Stimulated activated CD4-positive, alpha-beta T cell treated with anti-CD3 and anti-CD28 coated beads, Interleukin-1b, Interleukin-23, amount 100 ng/mL, for 48 hours (primary cell): ENCODE results near the gene NBPF3.
"Not testable (repeated sequence)": the region's sequence is repeated elsewhere in the genome, so short reads cannot be mapped to it uniquely, and the experiment has no call there.

Experiments
- DNase-seq: peaks from one replicate; pipeline ENCODE4 v3.0.0-alpha.2; 2020

The NBPF3 gene

GRCh38 chr1:21439721-21440629 lies at the start of gene NBPF3:
Gene NBPF3, plus strand, starts transcription at chr1:21440137. Its CDS starts 4,950 bp downstream, at chr1:21445087.
- peak; percentile 88 for DNase-seq

- DNase-seq, result no peak
Measured at GRCh38 chr1:21391497-21391896, 48.4 kb upstream of the NBPF3 start.

DNA sequence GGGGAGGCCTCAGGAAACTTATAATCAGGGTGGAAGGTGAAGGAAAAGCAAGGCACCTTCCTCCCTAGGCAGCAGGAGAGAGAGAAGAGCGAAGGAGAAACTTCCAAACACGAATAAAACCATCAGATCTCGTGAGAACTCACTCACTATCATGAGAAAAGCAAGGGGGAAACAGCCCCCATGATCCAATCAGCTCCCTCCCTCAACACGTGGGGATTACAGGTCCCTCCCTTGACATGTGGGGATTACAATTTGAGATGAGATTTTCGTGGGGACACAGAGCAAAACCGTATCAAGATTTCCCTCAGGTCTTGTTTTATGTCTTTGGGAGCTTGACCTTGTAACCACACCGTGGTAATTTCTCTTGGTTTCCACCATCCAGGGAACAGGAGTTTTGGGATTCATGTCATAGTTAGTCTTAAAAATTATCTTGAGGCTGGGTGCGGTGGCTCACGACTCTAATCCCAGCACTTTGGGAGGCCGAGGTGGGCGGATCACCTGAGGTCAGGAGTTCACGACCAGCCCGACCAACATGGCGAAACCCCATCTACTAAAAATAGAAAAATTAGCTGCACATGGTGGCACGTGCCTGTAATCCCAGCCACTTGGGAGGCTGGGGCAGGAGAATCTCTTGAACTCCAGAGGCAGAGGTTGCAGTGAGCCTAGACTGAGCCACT lies 47.2 kb upstream of the NBPF3 start:
- DNase-seq, result no peak

DNA sequence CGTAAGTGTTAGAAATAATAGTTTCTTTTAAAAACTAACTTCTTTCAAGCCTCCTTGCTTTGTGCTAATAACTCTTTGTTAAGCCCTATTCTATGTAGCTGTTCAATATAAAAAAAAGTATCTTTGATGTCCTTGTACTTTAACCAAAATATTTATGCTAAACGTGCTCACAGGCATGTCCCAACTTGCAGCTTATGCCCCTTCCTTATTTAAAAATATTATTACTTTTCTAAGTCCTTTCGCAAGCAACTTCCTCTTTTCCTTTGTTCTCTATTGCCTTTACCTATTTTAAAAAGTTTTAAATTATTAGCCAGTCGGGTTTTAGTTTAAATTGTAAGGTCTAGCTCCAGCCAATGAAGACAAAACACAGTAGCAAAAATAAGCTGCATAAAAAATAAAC lies 43.4 kb upstream of the NBPF3 start:
- no peak for DNase-seq

DNA sequence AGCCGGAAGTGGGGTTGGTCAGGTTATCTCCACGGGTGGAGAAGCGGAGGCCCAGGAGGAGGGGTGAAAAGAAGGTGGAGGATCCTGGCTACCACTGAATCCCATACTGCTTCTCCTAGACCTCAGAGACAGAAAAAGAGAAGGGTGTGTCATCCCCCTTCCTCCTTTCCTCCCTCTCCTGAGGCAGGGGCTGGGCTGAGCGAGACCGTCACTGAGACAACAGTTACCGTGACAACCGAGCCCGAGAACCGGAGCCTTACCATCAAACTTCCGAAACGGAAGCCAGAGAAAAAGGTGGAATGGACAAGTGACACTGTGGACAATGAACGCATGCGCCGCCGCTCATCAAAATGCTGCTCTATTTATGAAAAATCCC lies 42.1 kb upstream of the NBPF3 start:
- DNase-seq, result peak; percentile 12

DNA sequence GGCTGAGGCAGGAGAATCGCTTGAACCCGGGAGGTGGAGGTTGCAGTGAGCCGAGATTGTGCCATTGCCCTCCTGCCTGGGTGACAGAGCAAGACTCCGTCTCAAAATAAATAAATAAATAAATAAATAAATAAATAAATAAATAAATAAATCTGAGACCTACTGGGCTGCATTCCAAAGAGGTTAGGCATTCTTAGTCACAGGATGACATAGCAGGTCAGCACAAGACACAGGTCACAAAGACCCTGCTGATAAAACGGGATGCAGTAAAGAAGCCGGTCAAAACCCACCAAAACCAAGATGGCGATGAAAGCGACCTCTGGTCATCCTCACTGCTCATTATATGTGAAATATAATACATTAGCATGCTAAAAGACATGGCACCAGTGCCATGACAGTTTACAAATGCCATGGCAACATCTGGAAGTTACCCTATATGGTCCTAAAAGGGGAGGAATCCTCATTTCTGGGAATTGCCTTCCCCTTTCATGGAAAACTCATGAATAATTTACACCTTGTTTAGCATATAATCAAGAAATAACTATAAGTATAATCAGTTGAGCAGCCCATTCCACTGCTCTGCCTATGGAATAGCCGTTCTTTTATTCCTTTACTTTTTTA lies 38.1 kb upstream of the NBPF3 start:
- not testable (repeated sequence) for DNase-seq

- DNase-seq, result no peak
Measured at GRCh38 chr1:21406659-21407058, 33.3 kb upstream of the NBPF3 start.

- not testable (repeated sequence) for DNase-seq
Measured at GRCh38 chr1:21409897-21410296, 30.0 kb upstream of the NBPF3 start.

GRCh38 chr1:21414015-21414414 lies 25.9 kb upstream of the NBPF3 start:
- no peak for DNase-seq

DNA sequence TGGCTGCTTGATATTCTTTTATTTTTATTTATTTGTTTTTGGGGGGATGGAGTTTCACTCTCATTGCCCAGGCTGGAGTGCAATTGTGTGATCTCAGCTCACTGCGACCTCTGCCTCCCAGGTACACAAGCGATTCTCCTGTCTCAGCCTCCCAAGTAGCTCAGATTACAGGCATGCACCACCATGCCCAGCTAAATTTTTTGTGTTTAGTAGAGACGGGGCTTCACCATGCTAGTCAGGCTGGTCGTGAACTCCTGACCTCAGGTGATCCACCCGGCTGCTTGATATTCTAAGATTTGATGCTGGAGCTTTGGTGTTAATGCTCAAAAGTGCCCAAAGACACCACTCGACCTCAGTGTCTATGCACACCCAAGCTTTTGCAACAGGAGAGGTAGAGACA lies 19.6 kb upstream of the NBPF3 start:
- DNase-seq, result not testable (repeated sequence)

DNA sequence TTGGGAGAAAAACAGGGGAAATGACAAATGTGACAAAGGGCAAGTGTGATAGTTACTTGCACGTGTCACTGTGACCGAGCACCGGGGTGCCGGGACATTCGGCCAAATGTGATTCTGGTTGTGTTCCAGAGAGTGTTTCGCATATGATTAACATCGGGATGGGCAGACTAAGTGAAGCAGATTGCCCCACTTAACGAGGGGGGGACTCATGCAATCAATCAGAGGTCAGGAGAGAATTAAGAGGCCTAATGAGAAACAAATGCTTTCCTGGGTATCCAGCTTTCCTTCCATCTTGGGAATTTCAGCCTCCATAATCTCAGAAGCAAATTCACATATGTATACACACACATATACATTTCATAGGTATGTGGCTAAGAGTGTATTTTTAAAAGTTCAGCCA lies 18.6 kb upstream of the NBPF3 start:
- not testable (repeated sequence) for DNase-seq

GRCh38 chr1:21427798-21428480 lies 12.0 kb upstream of the NBPF3 start:
- not testable (repeated sequence) for DNase-seq

- not testable (repeated sequence) for DNase-seq
Measured at GRCh38 chr1:21428481-21429073, 11.4 kb upstream of the NBPF3 start.

GRCh38 chr1:21429210-21429609 lies 10.7 kb upstream of the NBPF3 start:
- DNase-seq, result not testable (repeated sequence)

DNA sequence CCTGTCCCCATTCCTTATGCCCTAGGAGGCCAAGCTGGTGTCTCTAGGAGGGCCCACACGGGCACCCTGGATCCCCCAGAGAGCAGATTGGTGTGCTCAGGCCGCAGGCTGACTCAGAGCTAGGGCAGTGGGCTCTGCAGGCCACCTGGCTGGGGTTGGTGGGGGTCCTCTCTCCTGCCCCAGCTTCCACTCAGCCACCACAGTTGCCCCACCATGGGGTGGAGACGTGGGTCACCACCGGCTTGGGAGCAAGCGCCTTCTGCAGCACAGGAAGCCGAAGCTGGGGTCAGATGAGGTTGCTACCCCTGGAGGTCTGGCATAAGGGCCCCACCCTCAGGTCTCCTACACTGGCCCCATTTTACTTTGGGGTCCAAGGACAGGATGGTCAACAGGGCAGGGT lies 9.1 kb upstream of the NBPF3 start:
- not testable (repeated sequence) for DNase-seq

GRCh38 chr1:21434394-21434793 lies 5.5 kb upstream of the NBPF3 start:
- no peak for DNase-seq

GRCh38 chr1:21435646-21436487 lies 4.1 kb upstream of the NBPF3 start:
- DNase-seq, result no peak

DNA sequence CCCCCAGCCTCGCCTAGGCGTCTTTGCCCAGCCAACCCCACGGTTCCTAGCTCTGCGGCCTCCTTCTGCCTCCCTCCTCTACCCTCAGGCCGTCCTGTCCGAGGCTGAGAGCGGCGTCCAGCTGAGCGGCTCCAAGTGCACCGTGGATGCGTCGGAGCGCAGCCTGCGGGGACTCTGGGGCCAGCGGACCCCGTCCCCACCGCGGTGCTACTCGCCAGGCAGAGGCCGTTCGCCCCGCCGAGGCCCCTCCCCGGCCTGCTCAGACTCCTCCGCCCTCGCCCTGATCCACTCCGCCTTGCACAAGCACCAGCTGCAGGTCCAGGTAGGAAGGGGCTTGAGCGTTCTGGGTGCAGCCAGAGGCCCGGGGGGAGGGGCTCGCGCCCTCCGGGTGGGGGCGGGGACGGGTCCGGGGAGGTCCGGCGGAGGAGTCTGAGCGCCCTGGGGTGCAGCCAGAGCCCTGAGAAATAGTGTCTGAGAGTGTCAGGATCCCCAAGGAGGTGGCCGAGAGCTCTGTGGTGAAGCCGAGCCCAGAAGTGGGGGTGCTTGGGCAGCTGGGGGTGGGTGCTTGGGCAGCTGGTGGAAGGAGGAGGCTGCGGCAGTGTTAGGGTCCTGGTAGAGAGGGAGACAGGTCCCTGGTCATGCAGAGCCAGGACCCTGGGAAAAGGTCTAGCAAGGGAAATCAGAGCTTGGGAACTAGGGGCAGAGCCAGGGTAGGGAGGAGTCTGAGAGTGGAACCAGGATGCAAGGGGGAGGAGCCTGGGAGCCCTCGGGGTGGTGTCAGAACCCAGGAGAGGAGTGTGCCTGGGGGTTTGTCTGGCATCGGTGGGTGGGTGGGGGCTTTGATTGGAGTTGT lies 3.2 kb upstream of the NBPF3 start:
- no peak for DNase-seq

DNA sequence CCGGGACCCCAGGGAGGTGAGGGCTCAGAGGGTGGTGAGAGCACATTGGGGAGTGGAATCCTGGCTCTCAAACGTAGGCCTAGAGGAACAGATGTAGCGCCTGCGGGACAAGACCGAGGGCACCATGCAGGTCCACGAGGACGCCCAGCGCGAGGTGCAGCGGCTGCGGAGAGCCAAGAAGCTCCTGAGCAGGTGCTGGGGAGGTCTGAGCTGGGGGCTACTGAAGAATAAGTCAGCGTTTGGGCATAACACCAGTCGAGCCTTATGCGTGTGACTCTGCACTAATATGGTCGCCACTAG lies 2.6 kb upstream of the NBPF3 start:
- no peak for DNase-seq

GRCh38 chr1:21438646-21439312 lies 1.2 kb upstream of the NBPF3 start:
- not testable (repeated sequence) for DNase-seq
